GM18519 (cell line): ENCODE results near the gene SHISA9.

Experiments
- ATAC-seq: cut with Tn5 transposase; IDR thresholded peaks from one replicate; pipeline ENCODE4 v1.9.1; 2021; ENCODE audit warnings: mild to moderate bottlenecking, moderate library complexity; ENCODE audit not compliant: unreplicated experiment, low FRiP score

The SHISA9 gene

DNA sequence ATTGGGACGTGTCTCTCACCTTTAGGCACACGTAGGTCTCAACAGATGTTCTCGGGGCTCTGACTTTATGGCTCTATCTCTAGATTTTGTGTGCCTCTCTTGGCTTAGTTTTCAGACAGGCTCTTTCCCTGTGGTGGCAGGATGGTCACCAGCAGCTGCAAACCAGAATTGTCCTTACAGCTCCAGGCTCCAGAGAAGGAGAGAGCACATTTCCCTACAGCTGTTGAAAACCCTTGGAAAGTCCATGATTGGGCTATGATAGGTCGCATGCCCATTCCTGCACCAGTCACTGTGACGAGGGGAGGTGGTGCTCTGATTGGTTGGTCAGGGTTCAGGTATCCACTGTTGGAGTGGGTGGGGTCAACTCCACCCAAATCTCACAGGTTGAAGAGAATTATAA is 41.5 kb downstream of the SHISA9 start:
- no peak for ATAC-seq

DNA sequence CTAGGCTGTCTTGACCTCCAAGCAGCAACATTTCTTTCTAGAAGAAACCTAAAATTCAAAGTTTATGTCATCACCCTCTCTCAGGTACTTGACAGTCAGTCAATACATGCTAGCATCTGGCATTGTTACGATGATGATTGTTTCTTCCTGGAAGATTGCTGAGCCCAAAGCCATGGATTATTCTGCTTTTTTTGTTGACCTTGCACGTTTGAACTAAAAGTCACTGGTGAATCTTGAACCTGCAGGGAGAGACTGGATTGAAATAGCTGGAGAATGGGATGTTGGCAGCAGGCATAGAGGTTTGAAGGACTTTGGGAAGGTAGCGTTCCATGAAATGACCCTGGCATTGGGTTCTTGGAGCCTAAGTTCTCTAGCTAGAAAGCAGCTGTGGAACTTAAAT is 42.9 kb downstream of the SHISA9 start:
- ATAC-seq = no peak

DNA sequence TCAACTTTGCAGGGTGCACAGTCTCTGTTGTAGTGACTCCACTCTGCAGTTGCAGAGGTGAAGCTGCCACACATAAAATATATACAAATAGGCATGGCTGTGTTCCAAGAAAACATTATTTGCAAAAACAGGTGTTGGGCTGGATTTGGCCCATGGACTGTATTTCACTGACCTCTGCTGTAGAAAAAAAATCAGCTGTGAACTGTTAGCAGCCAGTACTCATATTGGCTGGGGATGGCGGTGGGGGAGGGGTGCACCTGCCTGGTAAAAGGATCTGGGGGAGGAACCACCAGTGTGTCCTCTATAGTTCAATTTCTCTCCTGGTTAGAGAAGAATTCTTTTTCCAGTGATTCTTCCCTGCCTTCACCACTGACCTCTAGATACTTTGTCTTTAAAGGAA is 50.0 kb downstream of the SHISA9 start:
- no peak for ATAC-seq

DNA sequence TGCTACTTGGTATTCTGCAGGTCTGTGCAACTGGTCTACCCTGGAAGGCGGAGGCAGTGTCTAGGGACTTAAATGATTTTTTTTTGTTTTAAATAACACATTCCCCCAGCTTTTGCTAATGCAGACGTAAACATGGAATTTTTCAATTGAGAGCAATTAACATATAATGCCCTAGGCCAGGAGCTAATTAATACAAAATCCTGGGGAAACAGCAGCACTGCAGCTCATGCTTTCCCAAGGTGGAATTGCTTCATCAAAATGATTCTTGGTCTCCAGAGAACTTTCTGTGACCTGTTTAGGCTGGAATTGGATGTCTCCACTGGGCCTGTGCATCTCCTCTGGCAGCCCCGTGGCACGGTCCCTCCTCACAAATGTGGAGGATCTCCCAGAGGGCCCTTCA is 50.6 kb downstream of the SHISA9 start:
- ATAC-seq = no peak

DNA sequence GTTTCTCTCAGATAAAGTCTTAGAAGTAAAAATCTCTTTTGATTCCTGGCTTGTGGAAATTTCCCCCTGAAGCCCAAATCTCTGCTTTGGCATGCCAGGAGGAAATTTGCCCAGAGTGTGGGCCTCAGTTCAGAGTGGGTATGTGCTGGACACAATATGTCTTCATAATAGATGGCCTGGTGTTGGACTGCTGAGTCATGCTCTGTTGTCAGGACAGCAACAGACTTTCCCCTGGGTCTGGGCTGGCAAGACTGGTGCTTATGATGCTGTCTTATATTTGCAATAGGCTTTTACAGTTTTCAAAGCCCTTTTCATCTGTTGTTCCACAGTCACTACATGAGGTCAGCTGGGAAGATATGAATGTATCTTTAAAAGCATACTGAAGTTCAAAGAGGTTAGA is 57.0 kb downstream of the SHISA9 start:
- no peak for ATAC-seq

DNA sequence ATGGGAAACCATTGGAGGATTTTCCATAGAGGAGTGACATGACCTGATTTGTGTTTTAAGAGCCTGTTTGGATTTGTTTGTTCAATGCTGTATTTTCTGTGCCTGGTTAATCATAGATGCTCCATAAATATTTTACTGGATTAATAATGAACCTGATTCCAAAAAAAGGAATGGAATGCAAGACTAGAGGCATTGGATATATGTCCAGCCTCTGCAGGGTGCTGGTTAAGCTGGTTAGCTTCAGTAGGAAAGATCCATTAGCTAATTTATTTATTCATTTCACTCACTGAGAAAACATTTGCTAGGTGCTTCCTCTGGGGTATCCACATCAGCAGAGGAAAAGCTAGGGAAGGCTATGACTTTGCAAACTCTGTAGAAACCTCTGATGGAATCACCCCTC is 57.7 kb downstream of the SHISA9 start:
- ATAC-seq = no peak

DNA sequence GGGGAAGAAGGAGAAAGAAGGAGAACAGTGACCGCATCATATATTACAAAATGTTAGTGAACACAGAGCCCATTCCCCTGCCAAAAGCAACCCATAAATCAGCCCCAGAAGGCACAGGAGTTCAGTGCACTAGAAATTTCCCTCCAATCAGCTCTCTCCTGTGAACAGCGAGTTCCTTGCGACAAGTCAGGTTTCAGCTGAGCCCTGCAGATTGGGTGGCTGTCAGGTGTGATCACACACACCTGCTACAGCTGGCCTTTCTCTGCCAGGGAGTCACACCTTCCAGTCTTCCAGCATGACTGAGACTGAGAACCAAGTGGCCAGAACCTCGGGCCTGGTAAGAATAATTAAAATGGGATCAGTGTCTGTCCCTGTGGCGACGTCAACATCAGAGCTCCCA is 60.2 kb downstream of the SHISA9 start:
- ATAC-seq = no peak

DNA sequence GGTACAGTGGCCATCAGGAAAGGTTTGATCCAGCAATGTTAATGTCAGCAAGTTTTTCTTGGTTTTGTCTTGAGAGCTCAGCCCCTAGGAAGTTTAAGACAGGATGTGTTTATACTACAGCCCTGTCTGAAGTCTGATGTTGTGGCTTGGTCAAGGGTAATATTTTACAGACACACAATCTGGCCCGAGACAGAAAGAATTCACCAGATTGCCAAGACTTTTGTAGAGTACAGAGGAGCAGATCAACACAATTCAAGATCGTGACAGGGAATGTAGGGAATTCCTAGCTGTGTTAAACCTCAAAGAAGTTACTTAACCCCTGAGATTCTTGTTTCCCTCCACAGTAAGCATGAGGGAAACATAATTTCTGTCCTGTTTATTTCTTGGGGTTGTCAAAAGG is 63.1 kb downstream of the SHISA9 start:
- no peak for ATAC-seq

DNA sequence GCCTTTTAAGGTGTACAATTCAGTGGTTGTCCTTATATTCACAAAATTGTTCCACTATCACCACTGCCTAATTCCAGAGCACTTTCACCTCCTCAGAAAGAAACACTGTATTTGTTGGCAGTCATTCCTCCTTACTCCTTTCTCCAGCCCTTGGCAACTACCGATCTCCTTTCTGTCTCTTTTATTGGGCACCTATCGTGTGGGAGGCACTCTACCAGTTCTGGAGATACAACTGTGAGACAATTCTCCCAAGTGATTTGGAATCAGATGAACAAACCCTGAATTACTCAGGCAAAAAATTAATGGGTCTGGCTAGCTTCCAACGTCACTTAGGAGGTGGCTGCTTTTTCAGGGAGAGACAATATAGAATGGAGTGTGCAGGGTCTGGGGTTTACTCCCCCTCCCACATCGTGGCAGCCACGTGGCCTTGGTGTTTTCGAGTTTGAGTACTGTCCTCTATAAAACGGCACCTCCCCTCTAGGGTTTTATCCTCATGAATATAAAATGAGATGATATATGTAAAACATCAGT is 63.9 kb downstream of the SHISA9 start:
- ATAC-seq = no peak

DNA sequence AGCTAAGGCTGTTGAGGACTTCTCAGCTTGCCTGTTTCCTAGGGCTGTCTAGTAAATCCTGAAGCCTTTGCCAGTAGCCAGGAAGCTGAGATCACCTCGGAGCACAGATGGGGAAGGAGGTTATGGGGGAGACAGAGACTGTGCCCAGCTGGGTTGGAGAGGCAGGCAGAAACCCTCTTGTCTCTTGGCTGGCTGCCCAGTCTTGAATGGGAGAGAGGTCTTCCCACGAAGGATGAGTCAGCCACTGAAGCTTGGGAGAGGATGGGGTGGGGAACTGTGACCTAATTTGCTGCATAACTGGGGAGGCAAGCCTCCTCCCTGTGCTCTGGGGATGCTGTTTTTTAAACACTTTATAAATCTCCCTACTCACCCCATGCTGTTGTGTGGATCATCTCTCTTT is 69.8 kb downstream of the SHISA9 start:
- no peak for ATAC-seq

DNA sequence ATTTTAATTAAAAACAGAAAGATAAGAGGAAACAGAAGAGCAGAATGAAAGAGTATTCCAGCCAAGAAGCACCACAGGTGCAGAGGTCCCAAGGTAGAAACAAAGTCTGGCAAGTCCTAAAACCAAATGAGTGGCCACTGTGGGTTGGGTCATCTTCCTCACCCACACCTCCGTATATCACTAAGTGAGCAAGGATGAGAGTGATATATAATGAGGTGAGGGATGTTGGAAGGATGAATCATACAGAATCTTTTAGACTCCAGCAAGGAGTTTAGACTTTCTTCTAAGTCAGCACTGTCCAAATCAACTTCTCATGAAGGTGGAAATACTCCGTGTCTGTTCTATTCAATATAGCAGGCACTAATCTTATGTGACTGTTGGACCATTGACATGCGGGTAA is 70.8 kb downstream of the SHISA9 start:
- ATAC-seq = no peak

DNA sequence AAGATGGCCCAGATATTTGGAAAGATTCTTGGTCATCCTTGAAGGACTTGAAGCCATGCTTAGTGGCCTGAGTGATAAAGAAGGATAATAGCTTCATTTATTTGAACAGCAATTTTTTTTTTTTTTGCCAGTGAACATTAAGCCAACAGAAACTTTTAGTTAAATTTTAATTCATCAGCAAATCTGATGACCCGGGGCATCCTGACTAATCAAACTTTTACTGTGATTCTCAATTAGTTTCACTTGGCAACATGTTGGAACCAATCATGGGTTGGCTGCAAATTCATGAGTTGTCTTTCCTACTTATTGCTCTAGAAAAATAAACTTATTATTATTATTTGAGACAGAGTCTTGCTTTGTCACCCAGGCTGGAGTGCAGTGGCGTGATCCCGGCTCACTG is 74.4 kb downstream of the SHISA9 start:
- no peak for ATAC-seq

DNA sequence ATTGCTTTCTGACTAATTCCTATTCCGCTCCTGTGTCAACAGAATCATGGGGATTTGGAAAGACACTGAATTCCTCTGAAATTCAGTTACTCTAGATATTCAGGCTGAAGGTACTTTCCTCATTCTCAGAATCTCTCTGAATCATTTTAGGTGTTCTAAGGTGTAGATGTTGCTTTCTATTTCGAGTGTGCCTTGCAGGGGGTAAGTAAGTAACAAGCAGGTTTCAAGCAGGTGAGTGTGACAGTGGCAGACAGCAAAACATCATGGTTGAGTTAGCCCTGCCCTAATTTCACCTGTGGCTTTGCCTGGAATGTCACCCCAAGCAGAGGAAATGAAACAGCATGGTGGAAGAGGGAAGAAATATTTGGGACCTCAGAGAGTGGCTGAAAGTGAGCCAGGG is 75.1 kb downstream of the SHISA9 start:
- ATAC-seq = no peak

DNA sequence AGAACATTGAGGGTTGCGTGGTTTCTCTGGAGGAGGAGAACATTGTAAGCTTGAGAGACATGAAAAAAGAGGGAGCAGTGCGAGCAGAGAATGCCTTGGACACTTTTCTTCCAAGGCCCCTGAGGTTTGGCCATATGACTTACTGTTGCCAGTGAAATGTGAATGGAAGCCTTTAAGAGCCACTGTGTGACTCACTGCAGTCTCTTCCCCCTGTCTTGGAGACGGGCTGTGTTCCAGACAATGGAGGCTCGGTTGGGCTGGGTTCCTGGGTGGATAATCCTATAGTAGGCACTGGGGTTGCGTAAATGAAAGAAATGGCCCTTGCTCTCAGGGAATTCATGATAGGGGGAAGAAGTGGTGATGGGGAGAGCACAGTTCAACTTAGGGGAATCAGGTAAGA is 75.5 kb downstream of the SHISA9 start:
- ATAC-seq = no peak

DNA sequence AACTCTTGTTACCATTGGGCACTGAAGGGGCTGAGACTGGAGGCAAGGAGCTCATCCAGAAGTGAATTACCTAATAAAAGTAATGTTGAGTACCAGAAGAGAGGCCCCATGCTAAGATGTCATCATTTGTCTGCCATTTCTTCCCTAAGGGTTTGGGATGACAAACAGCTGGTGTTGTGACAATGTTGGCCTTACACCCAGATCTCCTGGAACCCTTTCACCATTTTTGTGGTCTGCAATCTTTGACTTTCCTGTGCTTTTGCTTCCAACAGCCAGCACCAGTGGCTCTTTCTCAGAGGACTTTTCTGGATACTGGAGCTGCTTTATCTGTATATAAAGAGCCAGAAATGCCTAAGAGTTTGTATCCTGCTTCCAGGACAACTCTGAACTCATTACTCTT is 84.1 kb downstream of the SHISA9 start:
- ATAC-seq = no peak

DNA sequence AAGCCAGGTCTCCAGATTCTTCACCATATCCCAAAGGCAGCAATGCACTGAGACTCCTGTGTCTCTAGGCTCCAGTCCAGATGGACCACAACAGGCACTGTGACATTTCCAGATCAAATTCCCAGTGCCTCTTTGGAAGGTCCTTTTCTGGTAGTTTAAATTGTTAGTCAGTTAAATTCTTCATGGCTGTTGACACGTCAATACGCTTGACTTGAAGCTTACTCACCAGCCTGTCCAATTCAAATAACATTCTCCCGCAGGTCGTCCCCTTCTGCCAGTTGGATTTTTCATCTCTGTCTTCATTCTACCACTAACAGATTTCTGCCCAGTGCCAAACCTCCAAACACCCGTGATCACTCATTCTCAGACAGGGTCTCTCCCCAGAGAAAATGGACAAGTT is 86.7 kb downstream of the SHISA9 start:
- no peak for ATAC-seq

DNA sequence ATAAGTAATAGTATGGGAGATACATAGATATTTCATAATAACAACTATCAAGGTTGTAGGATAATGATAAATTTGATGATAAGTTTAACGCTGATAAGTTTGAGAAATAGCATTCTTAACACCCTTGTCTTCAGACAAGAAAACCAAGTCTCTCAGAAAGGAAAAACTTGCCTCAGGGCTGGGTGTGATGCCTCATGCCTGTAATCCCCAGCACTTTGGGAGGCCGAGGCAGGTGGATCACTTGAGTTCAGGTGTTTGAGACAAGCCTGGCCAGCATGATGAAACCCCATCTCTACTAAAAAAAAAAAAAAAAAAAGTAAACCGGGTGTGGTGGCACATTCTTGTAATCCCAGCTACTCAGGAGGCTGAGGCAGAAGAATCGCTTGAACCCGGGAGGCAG is 90.7 kb downstream of the SHISA9 start:
- no peak for ATAC-seq

DNA sequence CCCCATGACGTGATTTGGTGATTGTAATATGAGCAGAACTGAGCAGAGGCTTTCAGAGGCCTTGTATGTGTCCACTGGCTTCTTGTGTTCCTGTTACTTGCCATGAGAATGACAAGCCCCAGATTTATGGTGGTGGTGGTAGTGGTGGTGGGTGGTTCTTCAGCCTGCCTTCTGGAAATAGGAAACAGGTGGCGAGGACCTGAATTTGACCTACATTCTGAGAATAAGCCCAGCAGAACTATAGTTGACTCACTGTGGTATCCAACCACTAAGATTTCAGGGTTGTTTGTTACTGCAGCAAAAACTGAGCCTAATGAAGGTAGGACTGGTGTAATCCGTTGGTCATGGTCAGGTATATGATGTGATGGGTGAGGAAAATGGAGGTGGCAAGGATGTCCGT is 93.0 kb downstream of the SHISA9 start:
- ATAC-seq = no peak

DNA sequence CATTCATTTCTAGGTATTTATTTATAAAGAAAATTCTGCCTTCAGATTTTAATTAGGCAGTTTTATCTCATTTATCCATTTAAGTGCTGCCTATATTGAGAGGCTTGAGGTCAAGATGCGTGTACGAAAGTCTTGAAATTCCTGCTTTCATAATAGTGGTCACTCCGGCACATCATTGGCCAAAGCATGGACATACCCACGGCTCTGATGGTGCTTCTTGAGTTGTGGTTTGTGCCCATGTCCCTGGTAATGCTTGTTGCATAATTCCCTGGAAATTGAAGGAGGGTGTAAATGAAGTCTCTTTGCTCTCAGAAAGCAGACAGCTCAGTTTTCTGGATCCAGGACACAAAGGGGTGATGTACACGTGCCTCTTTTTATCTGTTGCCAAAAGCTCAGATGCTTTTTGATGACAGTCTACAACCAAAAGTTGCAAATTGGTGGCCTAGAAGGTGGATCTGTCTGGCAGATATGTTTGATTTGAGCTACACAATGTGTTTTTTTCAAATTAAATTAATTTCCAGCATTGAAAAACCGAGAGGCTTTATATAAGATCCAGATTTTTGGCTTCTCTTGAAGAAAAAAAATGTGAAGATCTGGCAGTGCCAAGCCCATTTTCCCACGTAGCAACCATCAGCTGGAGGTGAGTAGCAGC is 94.4 kb downstream of the SHISA9 start:
- ATAC-seq = no peak

DNA sequence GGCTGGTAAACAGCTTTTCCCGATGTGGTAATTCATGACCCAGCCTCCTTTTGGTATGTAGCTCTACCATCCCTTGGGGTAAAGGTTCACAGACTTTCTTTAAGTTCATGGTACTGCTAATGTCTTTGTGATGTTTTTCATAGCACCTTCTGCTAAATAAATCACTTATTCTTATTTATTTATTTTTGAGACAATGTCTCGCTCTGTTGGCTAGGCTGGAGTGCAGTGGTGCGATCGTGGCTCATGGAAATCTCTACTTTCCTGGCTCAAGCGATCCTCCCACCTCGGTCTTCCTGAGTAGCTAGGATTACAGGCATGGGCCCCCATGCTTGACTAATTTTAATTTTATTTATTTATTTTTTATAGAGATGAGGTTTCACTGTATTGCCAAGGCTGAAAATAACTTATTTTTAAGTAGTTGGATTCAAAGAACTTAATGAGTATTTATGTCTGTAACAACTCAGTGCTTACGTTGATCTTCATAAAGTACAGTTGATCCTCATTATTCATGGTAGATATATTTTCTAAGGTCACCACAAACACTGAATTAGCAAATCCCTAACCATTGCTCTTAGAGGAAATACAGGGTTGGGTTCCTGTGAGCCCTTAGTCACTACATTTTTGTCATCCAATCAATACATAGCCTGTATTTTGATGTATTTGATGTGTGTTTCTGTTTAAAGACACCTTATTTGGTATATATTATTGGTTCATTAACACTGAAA is 97.1 kb downstream of the SHISA9 start:
- ATAC-seq = no peak

DNA sequence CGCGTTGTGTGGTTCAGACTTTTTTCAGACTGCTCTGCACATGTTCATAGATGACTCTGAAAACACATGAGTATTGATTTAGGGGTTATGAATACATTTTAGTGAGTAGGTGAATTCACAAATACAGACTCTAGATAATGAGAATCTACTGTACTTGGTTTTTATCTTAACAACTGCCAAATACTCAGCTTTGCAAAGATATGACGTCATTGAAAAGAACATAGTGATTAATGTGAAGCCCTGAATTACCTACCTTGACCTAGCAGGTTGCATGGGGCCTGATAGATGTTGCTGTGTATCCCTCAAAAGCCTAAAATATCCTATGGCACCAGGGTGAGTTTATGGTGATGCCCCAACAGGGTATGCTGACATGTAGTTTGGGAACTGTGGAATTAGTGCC is 98.0 kb downstream of the SHISA9 start:
- no peak for ATAC-seq

DNA sequence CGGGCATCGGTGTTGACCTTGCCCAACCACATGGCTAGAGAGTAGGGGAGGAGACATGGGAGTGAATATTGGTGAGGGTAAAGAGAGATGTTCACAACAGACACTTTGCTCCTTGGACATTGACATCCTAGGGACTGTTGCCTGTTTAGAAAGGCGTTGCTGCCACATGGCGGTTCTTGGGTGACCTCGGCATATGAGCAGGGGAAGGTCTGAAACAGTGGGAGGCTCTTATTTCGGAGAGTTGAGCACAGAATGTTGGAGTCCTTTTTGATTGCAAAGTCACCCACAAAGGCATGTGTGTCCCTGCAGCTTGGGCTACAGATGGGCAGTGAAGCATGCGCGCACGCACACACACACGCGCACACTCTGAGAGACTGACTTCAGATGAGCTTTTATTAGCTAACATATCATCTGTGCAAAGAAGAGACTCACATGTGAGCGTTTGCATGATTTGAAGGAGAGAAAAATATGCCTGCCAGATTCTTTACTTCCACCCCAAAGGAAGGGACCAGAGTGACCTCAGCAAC is 104.4 kb downstream of the SHISA9 start:
- no peak for ATAC-seq
